Measurements from ENCODE around the gene ADAMTS8.

DNA sequence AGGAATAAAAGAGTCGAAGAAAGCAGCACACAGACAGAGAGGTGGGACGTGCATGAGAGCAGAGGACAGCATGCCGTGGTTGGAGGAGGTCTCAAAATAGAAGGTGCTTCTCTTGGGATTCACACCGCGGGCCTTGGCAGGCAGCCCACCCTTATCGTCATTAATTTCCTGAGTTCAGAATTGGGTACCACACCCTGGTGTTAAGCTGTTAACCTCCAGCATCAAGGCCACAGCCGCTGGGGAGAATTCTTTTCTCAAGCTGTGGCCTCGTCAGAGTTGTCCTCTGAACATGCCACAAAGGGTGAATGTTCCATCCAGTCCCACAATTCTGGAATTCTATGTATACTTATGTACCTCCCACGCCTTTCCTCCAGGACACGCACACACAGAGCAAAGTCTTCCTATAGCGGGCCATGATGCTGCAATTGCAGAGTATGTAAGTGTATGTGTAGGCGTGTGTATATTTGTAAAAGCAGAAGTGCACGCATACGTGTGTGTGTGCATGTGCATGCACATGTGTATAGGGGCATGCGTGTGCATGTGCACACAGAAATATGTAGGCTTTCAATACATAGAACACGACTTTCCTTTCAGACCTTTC is 39.0 kb downstream of the ADAMTS8 start:
- no peak for TF ChIP-seq POLR2A (IDR thresholded peaks at IDR 0.05)
- TF ChIP-seq, protein P1, sequence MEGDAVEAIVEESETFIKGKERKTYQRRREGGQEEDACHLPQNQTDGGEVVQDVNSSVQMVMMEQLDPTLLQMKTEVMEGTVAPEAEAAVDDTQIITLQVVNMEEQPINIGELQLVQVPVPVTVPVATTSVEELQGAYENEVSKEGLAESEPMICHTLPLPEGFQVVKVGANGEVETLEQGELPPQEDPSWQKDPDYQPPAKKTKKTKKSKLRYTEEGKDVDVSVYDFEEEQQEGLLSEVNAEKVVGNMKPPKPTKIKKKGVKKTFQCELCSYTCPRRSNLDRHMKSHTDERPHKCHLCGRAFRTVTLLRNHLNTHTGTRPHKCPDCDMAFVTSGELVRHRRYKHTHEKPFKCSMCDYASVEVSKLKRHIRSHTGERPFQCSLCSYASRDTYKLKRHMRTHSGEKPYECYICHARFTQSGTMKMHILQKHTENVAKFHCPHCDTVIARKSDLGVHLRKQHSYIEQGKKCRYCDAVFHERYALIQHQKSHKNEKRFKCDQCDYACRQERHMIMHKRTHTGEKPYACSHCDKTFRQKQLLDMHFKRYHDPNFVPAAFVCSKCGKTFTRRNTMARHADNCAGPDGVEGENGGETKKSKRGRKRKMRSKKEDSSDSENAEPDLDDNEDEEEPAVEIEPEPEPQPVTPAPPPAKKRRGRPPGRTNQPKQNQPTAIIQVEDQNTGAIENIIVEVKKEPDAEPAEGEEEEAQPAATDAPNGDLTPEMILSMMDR (IDR thresholded peaks at IDR 0.05), result no peak

Data from right lobe of liver (tissue), 4 donors.